Natural killer cell treated with Interleukin-12 subunit alpha and Interleukin-12 subunit beta and Interleukin-15 and Interleukin-18, amount 100 ng/mL, for 72 hours (primary cell): ENCODE data around the gene BMPR1A. TPM values are rescaled to one million over a fixed set of nuclear protein-coding genes. Genes with fewer than 3 reads are reported as not detected.

Source experiments
- ATAC-seq, 2 donors: fragments of 150-1000 bp; cut with Tn5 transposase in 1 of 2; sonication (Bioruptor Pico), chemical (Tn5 transposase) in 1 of 2; 2 replicates each; pipeline ENCODE4 v1.10.0; 2021
- DNase-seq: peaks from one replicate; pipeline ENCODE4 v3.0.0; 2022; ENCODE audit warnings: low spot score
- H3K27ac Mint-ChIP-seq, 2 donors: 1 replicate in 1 of 2; 2 replicates in 1 of 2; pipeline ENCODE4 v1.8.0; 2022; ENCODE audit warnings: mixed read lengths in 2 of 2, mild to moderate bottlenecking in 1 of 2, moderate library complexity in 1 of 2
- H3K27me3 Mint-ChIP-seq, 2 donors: 1 replicate in 1 of 2; 2 replicates in 1 of 2; pipeline ENCODE4 v1.8.0; 2022; ENCODE audit warnings: mixed read lengths in 2 of 2
- H3K36me3 Mint-ChIP-seq: one replicate; pipeline ENCODE4 v1.8.0; 2022; ENCODE audit warnings: mixed read lengths
- H3K4me1 Mint-ChIP-seq, 2 donors: 1 replicate in 1 of 2; 2 replicates in 1 of 2; pipeline ENCODE4 v1.8.0; 2022; ENCODE audit warnings: low read depth in 2 of 2, mixed read lengths in 2 of 2, mild to moderate bottlenecking in 1 of 2
- H3K4me3 Mint-ChIP-seq: one replicate; pipeline ENCODE4 v1.8.0; 2022; ENCODE audit warnings: mixed read lengths
- H3K9me3 Mint-ChIP-seq: 2 replicates; pipeline ENCODE4 v1.8.0; 2022; ENCODE audit warnings: mixed read lengths
- total RNA-seq, 2 donors: library from RNA; stranded (reverse); gene quantifications; one replicate each; pipeline ENCODE4 v1.2.3, GENCODE V29; 2022

BMPR1A gene
- total RNA-seq, 2 donors from 2014 or later: 8.2 to 11.5 TPM

- Mint-ChIP-seq H3K36me3 (peaks cover 6% of the 10 kb centered on the region), H3K27me3 (no peaks in the 10 kb centered on the region), H3K27ac (no peak overlapping the region), H3K4me3 (no peak overlapping the region), H3K9me3 (peaks cover 5% of the 10 kb centered on the region), H3K4me1 (no peaks in the 10 kb centered on the region)
- ATAC-seq (no peak), DNase-seq (no peak)
Observed at GRCh38 chr10:86956848-86957448, 200.5 kb downstream of the BMPR1A start.

- Mint-ChIP-seq H3K4me3 (no peak within 1 kb of the TSS), H3K9me3 (no peaks in the 10 kb centered on the region), H3K36me3 (peaks cover under 1% of the 10 kb centered on the region), H3K27me3 (no peaks in the 10 kb centered on the region), H3K27ac (no peak within 1 kb of the TSS), H3K4me1 (no peaks in the 10 kb centered on the region)
- ATAC-seq: no peak
- DNase-seq: no peak
Observed at GRCh38 chr10:86957471-86958115, 201.2 kb downstream of the BMPR1A start, which contains the start of gene MMRN2. TSS of gene MMRN2 (minus strand) at chr10:86957615. CDS start at chr10:86957541, 74 bp downstream.

- Mint-ChIP-seq H3K36me3 (no peaks in the 10 kb centered on the region), H3K4me3 (no peak within 1 kb of the TSS), H3K9me3 (no peaks in the 10 kb centered on the region), H3K27me3 (no peaks in the 10 kb centered on the region), H3K27ac (no peak within 1 kb of the TSS), H3K4me1 (no peaks in the 10 kb centered on the region)
- no peak for DNase-seq
- ATAC-seq: no peak
Observed at GRCh38 chr10:86958116-86958900, 201.9 kb downstream of the BMPR1A start, which contains the start of gene SNCG. TSS of gene SNCG (plus strand) at chr10:86958599. CDS start at chr10:86958698, 99 bp downstream.

GRCh38 chr10:86958901-86959736, 202.7 kb downstream of the BMPR1A start:
- Mint-ChIP-seq H3K27me3 (no peaks in the 10 kb centered on the region), H3K36me3 (no peaks in the 10 kb centered on the region), H3K4me3 (no peak overlapping the region), H3K4me1 (no peaks in the 10 kb centered on the region), H3K27ac (no peak overlapping the region), H3K9me3 (no peaks in the 10 kb centered on the region)
- no peak for ATAC-seq
- DNase-seq: peak; percentile 23

GRCh38 chr10:86959737-86960002, 203.3 kb downstream of the BMPR1A start:
- Mint-ChIP-seq H3K9me3 (no peaks in the 10 kb centered on the region), H3K4me1 (no peaks in the 10 kb centered on the region), H3K36me3 (no peaks in the 10 kb centered on the region), H3K27me3 (no peaks in the 10 kb centered on the region), H3K27ac (no peak overlapping the region), H3K4me3 (no peak overlapping the region)
- DNase-seq (no peak), ATAC-seq (no peak)

- ATAC-seq: peak; percentile 57 to 66
- Mint-ChIP-seq H3K27me3 (peaks cover 0 to 2% of the 10 kb centered on the region in 2 donors), H3K36me3 (no peaks in the 10 kb centered on the region), H3K4me3 (no peak overlapping the region), H3K9me3 (no peaks in the 10 kb centered on the region), H3K27ac (no peak overlapping the region), H3K4me1 (no peaks in the 10 kb centered on the region)
- peak; percentile 57 for DNase-seq
Observed at GRCh38 chr10:86960003-86960862, 203.8 kb downstream of the BMPR1A start.

GRCh38 chr10:86960863-86961434, 204.5 kb downstream of the BMPR1A start:
- Mint-ChIP-seq H3K4me1 (peaks cover 0 to 4% of the 10 kb centered on the region in 2 donors), H3K4me3 (no peak overlapping the region), H3K36me3 (no peaks in the 10 kb centered on the region), H3K27me3 (peaks cover 0 to 6% of the 10 kb centered on the region in 2 donors), H3K9me3 (no peaks in the 10 kb centered on the region), H3K27ac (no peak overlapping the region)
- DNase-seq: no peak
- ATAC-seq: no peak

GRCh38 chr10:86961481-86962091, 205.2 kb downstream of the BMPR1A start:
- Mint-ChIP-seq H3K9me3 (no peaks in the 10 kb centered on the region), H3K27ac (no peak overlapping the region)

GRCh38 chr10:86962136-86962980, 205.9 kb downstream of the BMPR1A start:
- Mint-ChIP-seq H3K4me3 (no peak overlapping the region), H3K27me3 (peaks cover 0 to 10% of the 10 kb centered on the region in 2 donors), H3K4me1 (peaks cover 0 to 10% of the 10 kb centered on the region in 2 donors), H3K9me3 (no peaks in the 10 kb centered on the region), H3K27ac (no peak overlapping the region), H3K36me3 (no peaks in the 10 kb centered on the region)
- ATAC-seq: no peak
- DNase-seq: peak; percentile 34

More at GRCh38 chr10:86961481-86962091, 205.2 kb downstream of the BMPR1A start:
- Mint-ChIP-seq H3K36me3 (no peaks in the 10 kb centered on the region), H3K4me3 (no peak overlapping the region), H3K4me1 (peaks cover 0 to 9% of the 10 kb centered on the region in 2 donors), H3K27me3 (peaks cover 0 to 9% of the 10 kb centered on the region in 2 donors)
- peak; percentile 48 for DNase-seq
- no peak for ATAC-seq

- ATAC-seq: no peak
- no peak overlapping the region for H3K4me3 Mint-ChIP-seq
- H3K36me3 Mint-ChIP-seq: no peaks in the 10 kb centered on the region
- H3K9me3 Mint-ChIP-seq: no peaks in the 10 kb centered on the region
- peaks cover 0 to 10% of the 10 kb centered on the region in 2 donors for H3K4me1 Mint-ChIP-seq
- no peak for DNase-seq
- H3K27ac Mint-ChIP-seq: no peak overlapping the region
- peaks cover 0 to 10% of the 10 kb centered on the region in 2 donors for H3K27me3 Mint-ChIP-seq
Observed at GRCh38 chr10:86962981-86963310, 206.5 kb downstream of the BMPR1A start.

- H3K9me3 Mint-ChIP-seq: no peaks in the 10 kb centered on the region
- no peaks in the 10 kb centered on the region for H3K36me3 Mint-ChIP-seq
- H3K4me1 Mint-ChIP-seq: peaks cover 0 to 10% of the 10 kb centered on the region in 2 donors
- H3K27ac Mint-ChIP-seq: no peak overlapping the region
- ATAC-seq (no peak), DNase-seq (no peak)
- peaks cover 0 to 10% of the 10 kb centered on the region in 2 donors for H3K27me3 Mint-ChIP-seq
- no peak overlapping the region for H3K4me3 Mint-ChIP-seq
Observed at GRCh38 chr10:86963341-86963919, 207.0 kb downstream of the BMPR1A start.
